WERI-Rb-1 (cell line): Measurements from ENCODE around the gene PLXDC1.

Experiments
- DNase-seq: peaks from one replicate; pipeline ENCODE4 v3.0.0-alpha.2; 2020
- H3K27ac ChIP-seq: fragments of 250-450 bp; sonication (Bioruptor Pico); 2 replicates; pipeline ENCODE4 v1.5.1; 2020; ENCODE audit warnings: mild to moderate bottlenecking, moderate library complexity
- H3K27me3 ChIP-seq: fragments of 250-450 bp; sonication (Bioruptor Pico); 2 replicates; pipeline ENCODE4 v1.5.1; 2021; ENCODE audit warnings: mild to moderate bottlenecking, low read depth, moderate library complexity; ENCODE audit not compliant: insufficient read depth, severe bottlenecking
- H3K36me3 ChIP-seq: fragments of 250-450 bp; sonication (Bioruptor Pico); 2 replicates; pipeline ENCODE4 v1.5.1; 2020; ENCODE audit warnings: mild to moderate bottlenecking, moderate library complexity
- H3K4me3 ChIP-seq: 2 replicates; pipeline ENCODE4 v1.5.1; 2011; ENCODE audit warnings: low read depth, mild to moderate bottlenecking, control low read depth, low read length
- H3K9me3 ChIP-seq: fragments of 250-450 bp; sonication (Bioruptor Pico); 2 replicates; pipeline ENCODE4 v1.5.1; 2021; ENCODE audit warnings: mild to moderate bottlenecking, moderate library complexity; ENCODE audit not compliant: severe bottlenecking
- TF ChIP-seq, protein P1 (sequence below): IDR thresholded peaks from 2 replicates; pipeline ENCODE4 v1.5.1; 2011; ENCODE audit warnings: low read depth, mild to moderate bottlenecking, control low read depth, inconsistent platforms, low read length

PLXDC1 gene

DNA sequence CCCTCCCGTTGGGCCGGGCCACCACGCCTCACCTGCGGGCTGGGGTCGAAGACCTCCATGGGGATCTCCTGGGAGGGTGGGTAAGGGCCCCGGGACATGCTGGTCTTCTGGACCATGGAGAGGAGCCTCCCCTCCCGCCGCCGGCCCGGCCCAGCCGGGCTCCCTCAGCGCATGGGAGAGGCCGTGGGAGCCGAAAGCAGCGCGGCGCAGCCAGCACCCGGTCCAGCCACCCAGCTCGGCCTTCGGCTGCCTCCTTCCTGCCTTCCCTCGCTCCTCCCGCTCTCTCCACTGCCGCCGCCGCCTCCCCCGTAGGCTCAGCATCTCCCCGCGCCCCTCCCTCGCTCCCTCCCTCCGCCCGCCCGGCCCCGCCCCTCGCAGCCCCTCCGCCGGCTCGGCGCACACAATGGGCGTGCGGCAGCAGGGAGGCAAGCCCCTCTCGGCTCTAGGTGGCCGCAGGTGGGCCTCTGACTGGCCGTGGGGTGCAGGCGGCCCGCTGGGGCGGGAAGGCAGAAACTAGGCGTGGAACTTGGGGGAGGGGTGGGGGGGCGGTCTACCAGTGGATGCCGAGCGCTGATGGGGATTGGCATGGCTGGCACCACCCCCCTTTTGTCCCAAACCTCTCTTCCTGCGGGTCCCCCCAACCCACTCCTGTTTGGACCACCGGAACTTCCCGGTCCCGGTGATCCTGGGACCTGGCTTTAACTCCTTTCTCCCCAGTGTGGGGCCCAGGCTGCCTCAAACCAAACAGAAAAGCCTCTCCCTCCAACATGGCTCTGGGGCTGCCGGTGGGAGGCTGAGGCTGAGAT is 46.1 kb upstream of the PLXDC1 start, which contains the start of gene CACNB1:
Gene CACNB1, minus strand, starts transcription at position 290 of the 806 bp plus-strand sequence. Its CDS starts 174 bp downstream, at position 116.
- Histone ChIP-seq H3K27ac (peak within 1 kb of the TSS; percentile 69), H3K36me3 (peaks cover 26% of the 10 kb centered on the region)
- DNase-seq: peak; percentile 89

DNA sequence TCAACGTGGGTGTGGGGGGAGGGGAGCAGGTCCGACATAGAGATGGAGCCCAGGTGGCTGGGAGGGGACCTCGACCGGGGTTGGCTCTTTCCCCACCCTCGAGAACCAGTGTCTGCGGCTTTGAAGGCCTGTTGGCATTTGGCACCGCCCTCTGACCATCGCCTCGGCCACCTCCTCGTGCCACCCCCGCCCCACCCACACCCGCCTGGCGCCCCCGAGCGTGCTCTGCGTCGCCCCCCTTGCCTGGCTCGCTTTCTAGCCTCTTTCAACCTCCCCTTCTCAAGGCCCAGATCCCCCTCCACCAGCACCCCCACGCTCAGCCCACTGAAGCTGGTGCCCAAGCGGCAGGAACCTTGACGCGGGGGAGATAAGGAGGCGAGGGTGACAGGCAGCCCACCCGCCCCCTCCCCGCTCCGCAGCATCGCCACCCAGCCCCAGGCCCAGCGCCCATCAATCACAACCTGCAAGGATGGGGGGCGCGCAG is 45.4 kb upstream of the PLXDC1 start:
- TF ChIP-seq, protein P1, sequence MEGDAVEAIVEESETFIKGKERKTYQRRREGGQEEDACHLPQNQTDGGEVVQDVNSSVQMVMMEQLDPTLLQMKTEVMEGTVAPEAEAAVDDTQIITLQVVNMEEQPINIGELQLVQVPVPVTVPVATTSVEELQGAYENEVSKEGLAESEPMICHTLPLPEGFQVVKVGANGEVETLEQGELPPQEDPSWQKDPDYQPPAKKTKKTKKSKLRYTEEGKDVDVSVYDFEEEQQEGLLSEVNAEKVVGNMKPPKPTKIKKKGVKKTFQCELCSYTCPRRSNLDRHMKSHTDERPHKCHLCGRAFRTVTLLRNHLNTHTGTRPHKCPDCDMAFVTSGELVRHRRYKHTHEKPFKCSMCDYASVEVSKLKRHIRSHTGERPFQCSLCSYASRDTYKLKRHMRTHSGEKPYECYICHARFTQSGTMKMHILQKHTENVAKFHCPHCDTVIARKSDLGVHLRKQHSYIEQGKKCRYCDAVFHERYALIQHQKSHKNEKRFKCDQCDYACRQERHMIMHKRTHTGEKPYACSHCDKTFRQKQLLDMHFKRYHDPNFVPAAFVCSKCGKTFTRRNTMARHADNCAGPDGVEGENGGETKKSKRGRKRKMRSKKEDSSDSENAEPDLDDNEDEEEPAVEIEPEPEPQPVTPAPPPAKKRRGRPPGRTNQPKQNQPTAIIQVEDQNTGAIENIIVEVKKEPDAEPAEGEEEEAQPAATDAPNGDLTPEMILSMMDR: no peak
- DNase-seq: peak; percentile 31

More for the DNA sequence above, 46.1 kb upstream of the PLXDC1 start, which contains the start of gene CACNB1:
- H3K27me3 ChIP-seq: no peaks in the 10 kb centered on the region
- no peaks in the 10 kb centered on the region for H3K9me3 ChIP-seq
- TF ChIP-seq, protein P1: no peak
- H3K4me3 ChIP-seq: peak within 1 kb of the TSS; percentile 77

DNA sequence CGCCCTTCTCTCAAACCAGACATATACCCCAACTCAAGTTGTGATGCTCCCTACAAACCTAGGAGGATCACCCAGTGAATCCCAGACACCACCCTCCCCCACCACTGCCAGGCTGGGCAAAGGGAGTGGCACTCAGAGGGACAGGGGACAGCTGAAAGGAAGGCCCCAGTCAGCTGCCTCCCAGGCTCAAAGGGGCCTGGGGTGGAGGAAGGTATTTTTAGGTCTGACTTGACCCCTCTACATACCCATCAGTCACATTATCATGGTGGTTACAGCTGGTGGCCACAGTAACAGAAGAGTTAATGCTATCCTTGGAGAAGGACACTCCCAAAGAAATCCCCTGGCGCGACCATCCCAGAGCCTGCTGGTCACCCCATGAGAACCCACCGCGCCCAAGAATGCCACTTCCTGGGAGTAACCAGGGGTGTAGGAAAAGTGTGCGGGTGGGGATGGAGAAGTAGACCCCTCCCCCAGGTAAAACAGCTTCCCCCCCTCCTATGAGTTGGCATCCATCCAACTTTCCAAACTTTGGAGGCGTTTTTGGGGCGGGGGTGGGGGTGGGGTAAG is 44.9 kb upstream of the PLXDC1 start:
- no peak overlapping the region; the same call in 1 of the 2 replicates for H3K4me3 ChIP-seq
- DNase-seq: no peak

More for the DNA sequence above, 45.4 kb upstream of the PLXDC1 start:
- peak overlapping the region; percentile 69 for H3K27ac ChIP-seq
- no peaks in the 10 kb centered on the region for H3K9me3 ChIP-seq
- H3K4me3 ChIP-seq: peak overlapping the region; percentile 77
- H3K36me3 ChIP-seq: peaks cover 19% of the 10 kb centered on the region
- H3K27me3 ChIP-seq: no peaks in the 10 kb centered on the region

DNA sequence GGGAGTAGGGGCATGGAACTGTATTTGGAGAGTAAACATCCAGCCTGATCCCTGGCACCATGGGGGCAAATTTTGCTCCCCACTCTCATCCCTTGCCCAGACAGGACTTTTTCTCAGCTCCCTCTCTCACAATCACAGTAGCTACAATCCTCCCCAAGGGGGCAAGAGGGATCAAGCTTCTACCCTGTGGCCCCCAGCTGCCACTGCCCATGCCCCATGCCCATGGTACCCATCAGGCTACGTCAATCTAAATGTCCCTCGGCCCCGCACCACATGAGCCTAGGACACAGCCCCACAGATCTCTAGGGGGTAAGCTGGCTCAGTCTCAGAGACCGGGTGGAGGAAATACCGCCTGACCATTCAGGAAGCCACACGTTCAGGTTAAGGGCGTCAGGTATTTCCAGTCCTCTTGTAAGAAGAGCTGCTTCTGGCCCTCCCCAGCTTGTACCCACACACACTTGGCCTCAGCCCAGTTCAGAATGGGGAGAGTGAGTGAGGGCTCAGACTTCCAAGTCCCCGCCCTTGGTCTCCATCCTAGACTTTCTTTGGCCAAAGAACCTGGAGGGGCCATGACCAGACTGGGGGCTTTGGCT is 44.2 kb upstream of the PLXDC1 start:
- Histone ChIP-seq H3K4me3 (no peak overlapping the region), H3K9me3 (no peaks in the 10 kb centered on the region)

More for the DNA sequence above, 44.9 kb upstream of the PLXDC1 start:
- Histone ChIP-seq H3K9me3 (no peaks in the 10 kb centered on the region), H3K27me3 (no peaks in the 10 kb centered on the region), H3K36me3 (peaks cover 15% of the 10 kb centered on the region), H3K27ac (no peak overlapping the region)
- TF ChIP-seq, protein P1: no peak

DNA sequence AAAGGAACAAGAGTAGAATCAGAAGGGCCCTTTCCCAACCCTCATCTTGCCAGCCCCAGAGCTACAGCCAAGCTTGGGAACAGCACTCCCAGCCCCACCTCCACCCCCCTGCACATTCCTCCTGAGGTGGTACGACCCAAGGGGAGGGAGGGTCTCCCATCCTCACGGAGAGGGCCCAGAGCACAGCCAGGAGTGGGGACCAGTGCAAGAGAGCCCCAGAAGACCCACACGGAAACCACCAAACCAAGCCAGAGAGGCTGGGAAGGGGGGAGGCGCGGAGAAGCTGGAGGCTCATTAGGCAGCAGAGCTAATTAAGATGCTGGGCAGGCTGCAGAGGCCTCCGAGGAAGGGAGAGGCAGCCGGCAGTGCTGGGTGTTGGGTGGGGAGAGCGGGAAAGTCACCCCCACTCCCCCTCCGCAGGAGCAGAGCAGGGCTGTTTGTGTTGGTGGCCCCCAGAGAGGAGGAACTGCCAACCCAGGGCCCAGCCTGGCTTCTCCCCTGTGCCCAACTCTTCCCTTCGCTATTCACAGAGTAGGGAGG is 43.6 kb upstream of the PLXDC1 start:
- H3K27me3 ChIP-seq: no peaks in the 10 kb centered on the region
- H3K9me3 ChIP-seq: no peaks in the 10 kb centered on the region
- no peak overlapping the region; the same call in 1 of the 2 replicates for H3K27ac ChIP-seq
- no peak for DNase-seq
- H3K36me3 ChIP-seq: peaks cover 24% of the 10 kb centered on the region
- H3K4me3 ChIP-seq: no peak overlapping the region
- TF ChIP-seq, protein P1: no peak

More for the DNA sequence above, 44.2 kb upstream of the PLXDC1 start:
- Histone ChIP-seq H3K27me3 (no peaks in the 10 kb centered on the region), H3K36me3 (peaks cover 18% of the 10 kb centered on the region), H3K27ac (no peak overlapping the region)
- no peak for DNase-seq
- TF ChIP-seq, protein P1: no peak
